Stimulated activated CD4-positive, alpha-beta T cell treated with anti-CD3 and anti-CD28 coated beads, Interleukin-1b, Interleukin-23, amount 100 ng/mL, for 1 hour (primary cell): Measurements from ENCODE around the gene ST6GALNAC2.
A peak's percentile ranks its signal among the peaks of the same experiment; 100 is the strongest.
"Not testable (repeated sequence)": the region's sequence is repeated elsewhere in the genome, so short reads cannot be mapped to it uniquely, and the experiment has no call there.

Experiments
- DNase-seq, 2 donors: peaks; one replicate each; pipeline ENCODE4 v3.0.0-alpha.2; 2020; ENCODE audit warnings: low read depth in 2 of 2

Gene ST6GALNAC2

GRCh38 chr17:76570877-76571471 is 14.7 kb downstream of the ST6GALNAC2 start:
- DNase-seq = no peak

GRCh38 chr17:76570457-76570856 is 15.2 kb downstream of the ST6GALNAC2 start:
- no peak for DNase-seq

GRCh38 chr17:76569607-76570279 is 15.9 kb downstream of the ST6GALNAC2 start:
- no peak for DNase-seq

- DNase-seq = no peak
Measured at GRCh38 chr17:76568811-76569221, 16.8 kb downstream of the ST6GALNAC2 start.

- no peak for DNase-seq
Measured at GRCh38 chr17:76567634-76568432, 17.8 kb downstream of the ST6GALNAC2 start.

- no peak for DNase-seq
Measured at GRCh38 chr17:76566988-76567431, 18.6 kb downstream of the ST6GALNAC2 start.

- DNase-seq = no peak
Measured at GRCh38 chr17:76566613-76566943, 19.1 kb downstream of the ST6GALNAC2 start.

- DNase-seq = no peak
Measured at GRCh38 chr17:76565728-76566612, 19.7 kb downstream of the ST6GALNAC2 start.

GRCh38 chr17:76564991-76565727 is 20.5 kb downstream of the ST6GALNAC2 start:
- not testable (repeated sequence) for DNase-seq

GRCh38 chr17:76563359-76563758 is 22.3 kb downstream of the ST6GALNAC2 start:
- DNase-seq = not testable (repeated sequence)

GRCh38 chr17:76562734-76563148 is 22.9 kb downstream of the ST6GALNAC2 start:
- no peak for DNase-seq

GRCh38 chr17:76561799-76562268 is 23.8 kb downstream of the ST6GALNAC2 start:
- DNase-seq = no peak

GRCh38 chr17:76561332-76561731 is 24.3 kb downstream of the ST6GALNAC2 start:
- no peak for DNase-seq

- no peak for DNase-seq
Measured at GRCh38 chr17:76560877-76561221, 24.8 kb downstream of the ST6GALNAC2 start.

GRCh38 chr17:76560036-76560876 is 25.4 kb downstream of the ST6GALNAC2 start:
- no peak for DNase-seq

- DNase-seq = not testable (repeated sequence)
Measured at GRCh38 chr17:76559460-76559859, 26.2 kb downstream of the ST6GALNAC2 start.

- DNase-seq = no peak
Measured at GRCh38 chr17:76558198-76559095, 27.2 kb downstream of the ST6GALNAC2 start.

GRCh38 chr17:76557368-76558197 is 28.1 kb downstream of the ST6GALNAC2 start:
- peak; percentile 82 to 85 for DNase-seq
